ENCODE measurements around the gene GPR157.

DNA sequence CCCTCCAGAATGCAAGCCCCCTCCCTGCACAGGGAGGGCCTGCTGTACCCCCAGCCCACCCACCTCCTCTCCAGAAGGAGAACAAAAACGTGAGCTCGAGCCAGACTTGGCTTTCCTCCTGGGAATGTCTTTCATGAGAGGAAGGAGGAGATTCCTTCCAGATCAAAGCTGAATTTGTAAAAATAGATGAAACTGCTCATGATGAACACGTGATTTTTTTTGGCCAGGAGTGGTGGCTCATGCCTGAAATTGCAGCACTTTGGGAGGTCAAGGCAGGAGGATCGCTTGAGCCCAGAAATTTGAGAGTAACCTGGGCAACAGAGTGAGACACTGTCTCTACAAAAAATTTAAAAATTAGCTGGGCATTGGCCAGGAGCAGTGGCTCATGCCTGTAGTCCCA is 21.8 kb downstream of the GPR157 start:
- TF ChIP-seq, protein P1, sequence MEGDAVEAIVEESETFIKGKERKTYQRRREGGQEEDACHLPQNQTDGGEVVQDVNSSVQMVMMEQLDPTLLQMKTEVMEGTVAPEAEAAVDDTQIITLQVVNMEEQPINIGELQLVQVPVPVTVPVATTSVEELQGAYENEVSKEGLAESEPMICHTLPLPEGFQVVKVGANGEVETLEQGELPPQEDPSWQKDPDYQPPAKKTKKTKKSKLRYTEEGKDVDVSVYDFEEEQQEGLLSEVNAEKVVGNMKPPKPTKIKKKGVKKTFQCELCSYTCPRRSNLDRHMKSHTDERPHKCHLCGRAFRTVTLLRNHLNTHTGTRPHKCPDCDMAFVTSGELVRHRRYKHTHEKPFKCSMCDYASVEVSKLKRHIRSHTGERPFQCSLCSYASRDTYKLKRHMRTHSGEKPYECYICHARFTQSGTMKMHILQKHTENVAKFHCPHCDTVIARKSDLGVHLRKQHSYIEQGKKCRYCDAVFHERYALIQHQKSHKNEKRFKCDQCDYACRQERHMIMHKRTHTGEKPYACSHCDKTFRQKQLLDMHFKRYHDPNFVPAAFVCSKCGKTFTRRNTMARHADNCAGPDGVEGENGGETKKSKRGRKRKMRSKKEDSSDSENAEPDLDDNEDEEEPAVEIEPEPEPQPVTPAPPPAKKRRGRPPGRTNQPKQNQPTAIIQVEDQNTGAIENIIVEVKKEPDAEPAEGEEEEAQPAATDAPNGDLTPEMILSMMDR (conservative IDR thresholded peaks at IDR 0.05; ENCODE audit: low read length), result no peak
- TF ChIP-seq EZH2phosphoT487 (IDR thresholded peaks at IDR 0.05; ENCODE audit: borderline replicate concordance), result no peak

Measured in Loucy (cell line).